ENCODE data around the gene FETUB.
"Not testable (repeated sequence)": the region's sequence is repeated elsewhere in the genome, so short reads cannot be mapped to it uniquely, and the experiment has no call there.

Gene FETUB

GRCh38 chr3:186682812-186683211, 42.6 kb downstream of the FETUB start:
- H2AFZ ChIP-seq (ENCODE audit: low read depth, low read length) = no peak overlapping the region
- H3K27me3 ChIP-seq (ENCODE audit: insufficient read depth, low read length) = no peaks in the 10 kb centered on the region
- H3K36me3 ChIP-seq (ENCODE audit: insufficient read depth, low read length) = no peaks in the 10 kb centered on the region
- H3K4me3 ChIP-seq (ENCODE audit: low read length) = no peak overlapping the region
- H3K9me3 ChIP-seq (ENCODE audit: low read length) = no peaks in the 10 kb centered on the region
- H3K4me1 ChIP-seq (ENCODE audit: insufficient read depth, low read length) = no peaks in the 10 kb centered on the region

- Histone ChIP-seq H3K36me3 (ENCODE audit: insufficient read depth, low read length) (no peaks in the 10 kb centered on the region), H3K4me3 (ENCODE audit: low read length) (no peak overlapping the region), H3K4me1 (ENCODE audit: insufficient read depth, low read length) (no peaks in the 10 kb centered on the region), H3K27me3 (ENCODE audit: insufficient read depth, low read length) (no peaks in the 10 kb centered on the region), H2AFZ (ENCODE audit: low read depth, low read length) (no peak overlapping the region), H3K9me3 (ENCODE audit: low read length) (no peaks in the 10 kb centered on the region)
Measured at GRCh38 chr3:186683979-186684378, 43.8 kb downstream of the FETUB start.

GRCh38 chr3:186686475-186686874, 46.3 kb downstream of the FETUB start:
- not testable (repeated sequence) for H3K27me3 ChIP-seq (ENCODE audit: insufficient read depth, low read length); H3K9me3 ChIP-seq (ENCODE audit: low read length); H3K4me3 ChIP-seq (ENCODE audit: low read length); H3K4me1 ChIP-seq (ENCODE audit: insufficient read depth, low read length); H2AFZ ChIP-seq (ENCODE audit: low read depth, low read length); H3K36me3 ChIP-seq (ENCODE audit: insufficient read depth, low read length)

- Histone ChIP-seq H3K9me3 (ENCODE audit: low read length) (no peaks in the 10 kb centered on the region), H3K4me3 (ENCODE audit: low read length) (no peak overlapping the region), H3K27me3 (ENCODE audit: insufficient read depth, low read length) (no peaks in the 10 kb centered on the region), H2AFZ (ENCODE audit: low read depth, low read length) (no peak overlapping the region), H3K4me1 (ENCODE audit: insufficient read depth, low read length) (no peaks in the 10 kb centered on the region), H3K36me3 (ENCODE audit: insufficient read depth, low read length) (no peaks in the 10 kb centered on the region)
Measured at GRCh38 chr3:186687120-186687651, 47.0 kb downstream of the FETUB start.

GRCh38 chr3:186690304-186690703, 50.1 kb downstream of the FETUB start:
- not testable (repeated sequence) for H3K9me3 ChIP-seq (ENCODE audit: low read length); H2AFZ ChIP-seq (ENCODE audit: low read depth, low read length); H3K27me3 ChIP-seq (ENCODE audit: insufficient read depth, low read length); H3K4me3 ChIP-seq (ENCODE audit: low read length); H3K36me3 ChIP-seq (ENCODE audit: insufficient read depth, low read length); H3K4me1 ChIP-seq (ENCODE audit: insufficient read depth, low read length)

- no peak overlapping the region for H3K4me3 ChIP-seq (ENCODE audit: low read length)
- H3K27me3 ChIP-seq (ENCODE audit: insufficient read depth, low read length) = no peaks in the 10 kb centered on the region
- H3K36me3 ChIP-seq (ENCODE audit: insufficient read depth, low read length) = no peaks in the 10 kb centered on the region
- no peak overlapping the region for H2AFZ ChIP-seq (ENCODE audit: low read depth, low read length)
- no peaks in the 10 kb centered on the region for H3K9me3 ChIP-seq (ENCODE audit: low read length)
- H3K4me1 ChIP-seq (ENCODE audit: insufficient read depth, low read length) = no peaks in the 10 kb centered on the region
Measured at GRCh38 chr3:186691676-186692075, 51.5 kb downstream of the FETUB start.

GRCh38 chr3:186693843-186694242, 53.6 kb downstream of the FETUB start:
- Histone ChIP-seq H3K9me3 (ENCODE audit: low read length) (no peaks in the 10 kb centered on the region), H3K4me1 (ENCODE audit: insufficient read depth, low read length) (no peaks in the 10 kb centered on the region)

GRCh38 chr3:186694288-186695032, 54.3 kb downstream of the FETUB start:
- Histone ChIP-seq H3K4me1 (ENCODE audit: insufficient read depth, low read length) (no peaks in the 10 kb centered on the region), H3K36me3 (ENCODE audit: insufficient read depth, low read length) (no peaks in the 10 kb centered on the region), H3K27me3 (ENCODE audit: insufficient read depth, low read length) (no peaks in the 10 kb centered on the region), H3K9me3 (ENCODE audit: low read length) (no peaks in the 10 kb centered on the region), H2AFZ (ENCODE audit: low read depth, low read length) (no peak overlapping the region), H3K4me3 (ENCODE audit: low read length) (no peak overlapping the region)

More at GRCh38 chr3:186693843-186694242, 53.6 kb downstream of the FETUB start:
- no peak overlapping the region for H3K4me3 ChIP-seq (ENCODE audit: low read length)
- no peaks in the 10 kb centered on the region for H3K27me3 ChIP-seq (ENCODE audit: insufficient read depth, low read length)
- H3K36me3 ChIP-seq (ENCODE audit: insufficient read depth, low read length) = no peaks in the 10 kb centered on the region
- no peak overlapping the region for H2AFZ ChIP-seq (ENCODE audit: low read depth, low read length)

GRCh38 chr3:186696522-186696921, 56.3 kb downstream of the FETUB start:
- no peak overlapping the region for H3K4me3 ChIP-seq (ENCODE audit: low read length)
- no peaks in the 10 kb centered on the region for H3K9me3 ChIP-seq (ENCODE audit: low read length)
- H2AFZ ChIP-seq (ENCODE audit: low read depth, low read length) = no peak overlapping the region
- H3K4me1 ChIP-seq (ENCODE audit: insufficient read depth, low read length) = no peaks in the 10 kb centered on the region
- H3K36me3 ChIP-seq (ENCODE audit: insufficient read depth, low read length) = no peaks in the 10 kb centered on the region
- peaks cover 2% of the 10 kb centered on the region for H3K27me3 ChIP-seq (ENCODE audit: insufficient read depth, low read length)

GRCh38 chr3:186697510-186697909, 57.3 kb downstream of the FETUB start:
- H3K4me3 ChIP-seq (ENCODE audit: low read length) = no peak overlapping the region
- peaks cover 2% of the 10 kb centered on the region for H3K27me3 ChIP-seq (ENCODE audit: insufficient read depth, low read length)
- no peaks in the 10 kb centered on the region for H3K4me1 ChIP-seq (ENCODE audit: insufficient read depth, low read length)
- H2AFZ ChIP-seq (ENCODE audit: low read depth, low read length) = no peak overlapping the region
- no peaks in the 10 kb centered on the region for H3K9me3 ChIP-seq (ENCODE audit: low read length)
- H3K36me3 ChIP-seq (ENCODE audit: insufficient read depth, low read length) = no peaks in the 10 kb centered on the region

GRCh38 chr3:186700267-186700666, 60.1 kb downstream of the FETUB start:
- H3K27me3 ChIP-seq (ENCODE audit: insufficient read depth, low read length) = peaks cover 2% of the 10 kb centered on the region
- H3K36me3 ChIP-seq (ENCODE audit: insufficient read depth, low read length) = no peaks in the 10 kb centered on the region
- H3K4me3 ChIP-seq (ENCODE audit: low read length) = no peak overlapping the region
- H3K9me3 ChIP-seq (ENCODE audit: low read length) = no peaks in the 10 kb centered on the region
- H2AFZ ChIP-seq (ENCODE audit: low read depth, low read length) = no peak overlapping the region
- no peaks in the 10 kb centered on the region for H3K4me1 ChIP-seq (ENCODE audit: insufficient read depth, low read length)

GRCh38 chr3:186702451-186702850, 62.3 kb downstream of the FETUB start:
- not testable (repeated sequence) for H3K27me3 ChIP-seq (ENCODE audit: insufficient read depth, low read length); H2AFZ ChIP-seq (ENCODE audit: low read depth, low read length); H3K4me1 ChIP-seq (ENCODE audit: insufficient read depth, low read length); H3K9me3 ChIP-seq (ENCODE audit: low read length); H3K36me3 ChIP-seq (ENCODE audit: insufficient read depth, low read length); H3K4me3 ChIP-seq (ENCODE audit: low read length)
